Hematopoietic multipotent progenitor cell treated with erythropoietin and hydrocortisone succinate and interleukin-3 and kit ligand, for 15 days (in vitro differentiated cells): ENCODE measurements around the gene HGFAC.
A peak's percentile ranks its signal among the peaks of the same experiment; 100 is the strongest.

Source experiments
- DNase-seq: peaks from one replicate; pipeline ENCODE4 v3.0.0-alpha.2; 2015; ENCODE audit warnings: low spot score

HGFAC gene

DNA sequence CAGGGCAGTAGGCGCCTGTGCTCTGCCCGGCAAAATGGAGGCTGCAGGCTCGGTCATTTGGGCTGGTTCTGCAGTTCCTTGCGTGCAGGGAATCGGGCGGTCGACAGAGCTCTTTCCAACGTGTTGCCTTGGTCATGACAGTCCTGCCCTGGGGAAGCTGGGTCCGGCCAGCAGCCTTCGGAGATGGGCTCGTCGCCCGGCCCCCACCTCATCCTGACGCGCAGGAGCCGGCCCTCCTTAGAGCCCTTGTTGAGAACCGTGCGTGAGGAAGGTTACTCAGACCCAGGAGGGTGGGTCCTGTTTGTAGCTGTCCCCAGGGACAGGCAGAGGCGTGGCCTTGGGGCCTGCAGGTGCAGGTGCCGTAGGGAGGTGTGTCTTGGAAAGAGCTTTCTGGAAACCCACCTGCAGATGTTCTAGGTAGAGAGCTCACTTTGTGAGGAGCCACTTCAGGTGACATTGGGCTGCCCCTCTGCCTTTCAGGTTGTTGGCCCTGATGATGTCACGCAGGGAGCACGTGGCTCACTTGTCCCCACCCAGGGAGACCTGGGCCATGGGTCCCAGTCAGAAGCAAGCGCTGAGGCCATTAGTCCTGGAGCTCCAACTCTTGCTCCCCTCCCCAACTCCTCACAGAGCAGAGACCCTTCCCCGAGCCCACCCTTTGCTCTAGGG lies 15.2 kb upstream of the HGFAC start:
- DNase-seq = no peak

GRCh38 chr4:3427134-3427476 lies 14.7 kb upstream of the HGFAC start:
- DNase-seq = no peak

GRCh38 chr4:3427706-3428446 lies 13.9 kb upstream of the HGFAC start:
- DNase-seq = no peak

- no peak for DNase-seq
Observed at GRCh38 chr4:3429651-3430050, 12.1 kb upstream of the HGFAC start.

DNA sequence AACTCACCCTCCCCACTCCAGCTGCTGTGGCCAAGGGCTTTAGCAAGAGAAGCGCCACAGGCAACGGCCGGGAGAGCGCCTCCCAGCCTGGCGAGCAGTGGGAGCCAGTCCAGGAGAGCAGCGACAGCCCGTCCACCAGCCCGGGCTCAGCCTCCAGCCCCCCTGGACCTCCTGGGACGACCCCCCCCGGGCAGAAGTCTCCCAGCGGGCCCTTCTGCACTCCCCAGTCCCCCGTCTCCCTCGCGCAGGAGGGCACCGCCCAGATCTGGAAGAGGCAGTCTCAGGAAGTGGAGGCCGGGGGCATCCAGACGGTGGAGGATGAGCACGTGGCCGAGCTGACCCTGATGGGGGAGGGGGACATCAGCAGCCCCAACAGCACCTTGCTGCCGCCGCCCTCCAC lies 11.2 kb upstream of the HGFAC start:
- no peak for DNase-seq

- no peak for DNase-seq
Observed at GRCh38 chr4:3431446-3431993, 10.2 kb upstream of the HGFAC start.

GRCh38 chr4:3432381-3432790 lies 9.4 kb upstream of the HGFAC start:
- DNase-seq = no peak

- no peak for DNase-seq
Observed at GRCh38 chr4:3433138-3433869, 8.5 kb upstream of the HGFAC start.

DNA sequence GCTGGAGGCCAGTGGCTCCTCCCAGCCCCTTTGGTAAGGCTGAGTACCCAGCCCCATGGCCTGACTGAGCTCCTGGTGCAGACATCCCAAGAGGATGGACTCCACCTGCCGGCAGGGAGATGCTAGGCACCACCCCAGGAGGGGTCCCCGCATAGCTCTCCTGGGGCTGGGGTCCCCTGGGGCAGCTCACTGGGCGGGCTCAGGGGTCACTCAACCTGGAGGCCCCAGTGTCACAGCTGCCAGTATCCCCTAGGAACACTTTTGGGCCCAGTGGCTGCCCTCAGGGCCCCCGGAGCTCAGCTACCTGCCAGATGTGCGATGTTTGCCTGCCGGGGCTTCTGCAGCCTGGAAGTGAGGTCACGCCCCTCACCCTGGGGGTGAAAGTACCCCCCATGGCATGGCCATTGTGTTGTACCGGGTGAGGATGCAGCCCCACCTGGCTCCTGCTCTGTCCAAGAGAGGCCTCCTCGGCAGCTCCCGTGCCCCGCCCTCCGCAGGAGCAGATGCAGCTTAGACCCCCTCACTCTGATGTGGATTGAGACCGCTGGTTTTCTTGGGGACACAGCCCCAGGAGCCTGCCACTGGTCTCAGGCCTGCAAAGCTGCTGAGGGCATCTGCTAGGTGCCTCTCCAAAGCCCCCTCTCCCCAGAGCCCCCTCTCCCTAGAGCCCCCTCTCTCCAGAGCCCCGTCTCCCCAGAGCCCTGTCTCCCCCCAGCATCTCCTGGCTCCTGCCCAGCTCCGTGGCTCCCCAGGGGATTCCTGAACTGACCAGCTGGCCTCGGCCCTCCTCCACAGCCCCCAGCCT lies 6.7 kb upstream of the HGFAC start:
- DNase-seq = no peak

- DNase-seq = no peak
Observed at GRCh38 chr4:3435686-3435956, 6.1 kb upstream of the HGFAC start.

DNA sequence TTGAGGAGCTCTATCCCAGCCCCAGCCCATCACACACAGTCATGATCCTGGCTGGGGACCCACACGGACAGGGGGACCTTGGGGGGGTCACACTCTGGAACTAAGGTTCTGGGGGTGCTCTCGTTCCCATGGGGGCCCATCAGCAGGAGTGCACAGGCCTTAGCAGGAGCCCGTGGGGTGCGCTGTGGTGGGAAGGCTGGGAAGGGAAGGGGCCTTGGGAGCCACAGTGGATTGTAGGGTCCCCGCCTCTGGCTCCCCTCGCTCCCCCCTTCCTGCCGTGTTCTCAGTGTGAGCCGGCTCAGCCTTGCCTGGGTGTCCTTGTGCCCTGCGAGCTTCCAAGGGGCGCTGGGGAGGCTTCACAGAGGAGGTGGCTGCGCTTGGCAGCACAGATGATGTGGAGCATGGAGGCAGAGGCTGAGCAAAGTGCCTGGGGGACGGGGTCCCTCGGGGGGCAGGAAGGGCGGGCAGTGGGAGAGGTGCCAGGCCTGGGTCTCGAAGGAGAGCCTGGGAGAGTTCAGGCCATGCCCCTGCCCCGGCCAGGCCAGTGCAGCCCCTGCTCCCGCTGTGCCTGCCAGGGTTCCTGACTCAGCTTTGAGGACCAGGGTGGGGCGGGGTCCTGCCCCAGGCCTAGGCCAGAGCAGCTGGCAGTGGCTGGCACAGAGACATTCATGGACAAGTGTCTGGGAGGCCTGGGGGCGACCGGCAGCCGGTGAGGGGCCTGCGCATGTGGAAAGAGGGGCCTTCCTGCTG lies 5.5 kb upstream of the HGFAC start:
- peak; percentile 13 for DNase-seq

- DNase-seq = peak; percentile 77
Observed at GRCh38 chr4:3436798-3437581, 4.8 kb upstream of the HGFAC start.

DNA sequence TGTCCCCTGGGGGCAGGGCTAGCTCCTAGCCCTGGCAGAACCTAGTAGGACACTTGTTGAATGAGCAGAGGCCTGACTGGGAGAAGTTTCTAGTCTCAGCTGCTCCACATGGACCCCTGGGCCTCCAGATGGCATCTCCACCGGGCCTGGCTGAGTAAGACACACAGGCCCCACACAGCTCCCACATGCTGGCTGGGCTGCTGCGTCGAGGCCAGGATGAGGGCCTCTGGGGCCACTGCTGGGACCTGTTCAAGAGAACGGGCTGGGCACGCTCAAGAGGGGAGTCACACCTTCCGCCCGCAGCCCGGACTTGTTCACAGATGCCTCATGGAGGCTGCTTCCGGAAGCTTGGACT lies 4.2 kb upstream of the HGFAC start:
- DNase-seq = no peak

DNA sequence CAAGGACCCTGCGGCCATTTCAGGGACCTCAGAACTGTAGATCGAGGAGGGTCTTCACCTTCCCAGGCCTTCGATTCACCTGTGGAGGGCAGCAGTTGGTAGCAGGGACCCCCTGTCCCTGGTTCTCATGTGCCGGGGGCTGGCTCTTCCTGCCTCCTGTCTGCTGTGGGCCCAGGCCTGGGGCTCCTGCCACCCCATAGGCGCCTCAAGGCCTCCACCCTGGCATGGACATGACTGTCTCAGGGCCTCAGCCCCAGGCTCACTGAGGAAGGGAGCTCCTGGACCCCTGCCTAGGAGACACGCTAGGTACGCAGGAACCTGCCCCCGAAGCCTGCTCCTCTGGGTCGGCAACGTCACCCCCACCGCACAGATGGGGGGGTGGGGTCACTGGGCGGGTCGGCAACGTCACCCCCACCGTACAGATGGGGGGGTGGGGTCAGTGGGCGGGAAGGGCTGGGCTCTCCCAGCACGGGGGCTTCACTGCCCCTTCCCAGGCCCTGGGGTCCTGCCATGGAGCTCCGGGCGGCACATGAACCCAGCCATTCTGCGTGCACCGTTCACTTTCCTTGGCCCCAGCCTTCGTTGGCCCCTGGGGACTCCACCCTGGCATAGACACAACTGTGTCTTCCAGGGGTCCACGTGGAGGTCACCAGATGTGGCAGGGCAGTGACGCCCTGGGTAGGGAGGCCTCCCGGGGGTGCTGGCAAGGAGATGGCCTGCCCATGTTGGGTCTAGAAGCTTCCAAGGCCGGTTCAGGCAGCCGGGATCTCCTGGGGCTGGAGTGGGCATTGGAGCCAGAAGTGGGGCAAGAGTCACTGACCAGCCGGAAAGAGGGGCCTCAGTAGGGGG lies 3.5 kb upstream of the HGFAC start:
- DNase-seq = no peak

GRCh38 chr4:3438847-3439180 lies 3.0 kb upstream of the HGFAC start:
- no peak for DNase-seq

DNA sequence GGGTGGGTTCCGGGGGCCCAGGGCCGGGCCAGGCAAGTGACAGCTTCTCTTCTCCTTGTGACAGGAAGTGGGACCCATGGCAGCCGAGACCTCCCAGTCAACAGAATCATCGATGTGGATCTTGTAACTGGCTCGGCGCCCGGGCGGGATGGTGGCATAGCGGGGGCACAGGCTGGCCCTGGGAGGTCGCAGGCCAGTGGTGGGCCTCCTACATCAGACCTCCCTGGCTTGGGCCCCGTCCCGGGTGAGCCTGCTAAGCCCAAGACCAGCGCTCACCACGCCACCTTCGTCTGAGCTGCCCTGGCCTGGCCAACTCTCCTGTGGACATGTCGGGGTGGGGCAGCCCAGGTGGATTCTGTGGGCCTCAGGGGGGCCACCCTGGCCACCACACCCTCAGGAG lies 2.4 kb upstream of the HGFAC start:
- DNase-seq = no peak

DNA sequence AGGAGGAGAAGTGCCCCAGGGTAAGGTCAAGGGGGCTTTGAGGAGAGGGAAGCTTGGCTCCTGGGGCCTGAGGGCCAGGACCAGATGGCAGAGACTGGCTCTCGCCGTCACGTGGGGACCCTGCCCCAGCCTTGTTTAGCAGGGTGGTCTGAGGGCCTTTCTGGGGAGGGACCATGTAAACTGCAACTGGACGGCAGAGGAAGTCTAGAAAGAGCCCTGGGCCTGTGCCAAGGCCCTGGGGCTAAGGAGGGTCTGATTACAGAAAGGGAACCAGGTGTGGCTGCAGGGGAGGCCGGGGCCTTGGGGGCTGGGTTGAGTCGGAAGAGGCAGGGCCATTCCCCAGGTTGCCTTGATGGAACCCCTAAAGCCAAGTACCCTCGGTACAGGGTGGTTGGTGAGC lies 1.8 kb upstream of the HGFAC start:
- DNase-seq = no peak

DNA sequence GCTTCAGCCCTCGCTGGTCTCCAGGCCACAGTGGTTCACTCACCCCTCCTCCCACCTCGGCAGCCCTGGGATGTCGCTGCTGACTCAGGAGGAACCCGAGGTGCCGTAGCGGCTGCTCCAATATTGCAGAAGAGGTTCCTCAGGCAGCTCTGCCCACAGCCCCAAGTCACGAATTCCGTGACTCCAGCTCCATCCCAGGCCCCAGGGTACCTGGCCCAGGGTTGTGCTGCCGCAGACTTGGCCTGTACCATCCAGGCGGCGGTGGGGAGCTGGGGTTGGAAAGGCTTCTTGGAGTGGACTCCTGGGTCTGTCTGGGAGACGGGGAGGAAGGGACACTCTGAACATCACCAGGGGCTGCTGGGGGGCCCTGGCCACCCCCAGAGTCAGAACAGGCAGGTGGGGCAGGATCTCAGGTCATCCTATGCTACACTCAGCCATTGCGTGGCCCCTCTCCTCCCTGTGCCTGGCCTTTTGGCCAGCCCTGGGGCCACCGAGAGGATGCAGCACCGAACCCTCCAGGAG lies 728 bp upstream of the HGFAC start:
- no peak for DNase-seq

DNA sequence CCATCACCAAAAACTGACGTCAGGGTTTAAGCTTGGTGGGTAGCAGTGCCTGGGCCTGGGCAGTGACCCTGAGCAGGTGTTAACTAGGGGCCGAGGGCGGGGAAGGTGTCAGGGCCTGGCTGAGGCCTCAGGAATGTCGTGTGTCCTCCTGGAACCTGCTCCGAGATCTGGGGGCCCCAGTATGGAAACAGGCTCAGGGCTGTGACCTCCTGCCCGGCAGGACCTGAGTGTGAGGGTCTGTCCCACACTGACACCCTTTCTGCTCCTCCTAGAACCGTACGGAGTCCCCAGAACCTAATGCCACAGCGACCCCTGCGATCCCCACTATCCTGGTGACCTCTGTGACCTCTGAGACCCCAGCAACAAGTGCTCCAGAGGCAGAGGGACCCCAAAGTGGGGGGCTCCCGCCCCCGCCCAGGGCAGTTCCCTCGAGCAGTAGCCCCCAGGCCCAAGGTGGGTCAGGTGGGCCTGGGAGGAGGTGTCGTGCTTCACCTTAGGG lies 741 bp downstream of the HGFAC start:
- no peak for DNase-seq
